ENCODE measurements around the gene CD300A. TPM values are rescaled to one million over a fixed set of nuclear protein-coding genes. Genes with fewer than 3 reads are reported as not detected.

Gene CD300A
- total and polyA plus RNA-seq, 2 of the 4 experiments (the other 2 are of a cell fraction), result not detected

- Histone ChIP-seq H3K18ac (ENCODE audit: low read depth, low read length) (no peak overlapping the region), H3K14ac (replicated peaks; ENCODE audit: low read depth, low read length) (no peak overlapping the region), H3K9ac (ENCODE audit: low read depth, low read length) (no peak overlapping the region), H2BK5ac (ENCODE audit: low read depth, low read length, poor library complexity, severe bottlenecking) (no peak overlapping the region), H3K4ac (ENCODE audit: low read depth, low read length) (no peak overlapping the region), H2AK5ac (ENCODE audit: low read depth, low read length) (no peak overlapping the region), H4K8ac (ENCODE audit: low read depth in 2 of 2, low read length in 2 of 2) (no peak overlapping the region), H3K9me3 (ENCODE audit: control insufficient read depth, insufficient read depth, low read length) (no peaks in the 10 kb centered on the region), H3K36me3 (ENCODE audit: control insufficient read depth, insufficient read depth, low read length) (no peaks in the 10 kb centered on the region), H2BK120ac (ENCODE audit: low read depth, low read length) (no peak overlapping the region), H2BK20ac (ENCODE audit: low read depth, low read length) (no peak overlapping the region), H4K5ac (ENCODE audit: low read depth, low read length) (no peak overlapping the region), H3K4me2 (ENCODE audit: low read depth, low read length) (no peak overlapping the region), H4K91ac (ENCODE audit: insufficient read depth, low read depth, low read length) (no peak overlapping the region), H3K4me1 (ENCODE audit: control insufficient read depth, insufficient read depth, low read length) (no peaks in the 10 kb centered on the region), H3K4me3 (ENCODE audit: insufficient read depth, low read depth, low read length) (no peak overlapping the region), H3K79me1 (ENCODE audit: low read depth in 1 of 2, low read length in 2 of 2) (no peaks in the 10 kb centered on the region), H4K20me1 (ENCODE audit: insufficient read depth, low read length) (no peaks in the 10 kb centered on the region), H2AK9ac (replicated peaks; ENCODE audit: low read depth, low read length, poor library complexity) (no peak overlapping the region), H3K9me1 (ENCODE audit: insufficient read depth, low read length) (no peaks in the 10 kb centered on the region), H3K56ac (ENCODE audit: extremely low read depth, insufficient read depth, low read length) (no peak overlapping the region), H2BK15ac (ENCODE audit: low read depth, low read length) (no peak overlapping the region), H3K23ac (ENCODE audit: low read depth, low read length) (no peak overlapping the region), H3K27me3 (ENCODE audit: control insufficient read depth, insufficient read depth, low read length) (no peaks in the 10 kb centered on the region; the same call in 1 of the 2 replicates), H3K27ac (ENCODE audit: insufficient read depth, low read length) (no peak overlapping the region), H2AFZ (replicated peaks; ENCODE audit: low read length, poor library complexity) (no peak overlapping the region)
- no peak for TF ChIP-seq RCOR1 (IDR thresholded peaks at IDR 0.05; ENCODE audit: insufficient replicate concordance, low read length)
- TF ChIP-seq RFX5 (IDR thresholded peaks at IDR 0.05; ENCODE audit: low read depth, low read length), result no peak
- no peak for TF ChIP-seq CEBPB (IDR thresholded peaks at IDR 0.05; ENCODE audit: low read depth, low read length)
- TF ChIP-seq NFE2L2 (IDR thresholded peaks at IDR 0.05; ENCODE audit: low read depth, low read length), result no peak
- no peak for TF ChIP-seq POLR2A (IDR thresholded peaks at IDR 0.05; ENCODE audit: low read depth, low read length)
- TF ChIP-seq MAFK (IDR thresholded peaks at IDR 0.05; ENCODE audit: low read depth, low read length), result no peak
- TF ChIP-seq MAZ (IDR thresholded peaks at IDR 0.05; ENCODE audit: borderline replicate concordance, low read depth, low read length), result no peak
- TF ChIP-seq BHLHE40 (IDR thresholded peaks at IDR 0.05; ENCODE audit: low read depth, low read length), result no peak
- TF ChIP-seq SMC3 (IDR thresholded peaks at IDR 0.05; ENCODE audit: low read depth, low read length), result no peak
- no peak for TF ChIP-seq USF2 (IDR thresholded peaks at IDR 0.05; ENCODE audit: low read depth, low read length)
- no peak for TF ChIP-seq CTCF (conservative IDR thresholded peaks at IDR 0.05; ENCODE audit: low read depth, low read length)
- TF ChIP-seq FOS (IDR thresholded peaks at IDR 0.05; ENCODE audit: low read depth, low read length), result no peak
- TF ChIP-seq RAD21 (IDR thresholded peaks at IDR 0.05; ENCODE audit: low read length), result no peak
- no peak for TF ChIP-seq CHD1 (IDR thresholded peaks at IDR 0.05; ENCODE audit: low read depth, low read length)
- no peak for TF ChIP-seq ELK1 (IDR thresholded peaks at IDR 0.05; ENCODE audit: borderline replicate concordance, low read depth, low read length)
- TF ChIP-seq MXI1 (IDR thresholded peaks at IDR 0.05; ENCODE audit: borderline replicate concordance, low read depth, low read length), result no peak
- intact Hi-C loops (cut with micrococcal nuclease), result no loop called here
- CTCF ChIA-PET, result no interaction called here
- DNase-seq (no peak), ATAC-seq (ENCODE audit: low read depth) (no peak)
- 46% methylated on average over 6 of the region's 13 CpGs; no CpG with 5 or more reads in 1 of the 2 experiments for WGBS, 2 experiments (ENCODE audit: extremely low coverage in 2 of 2, insufficient read length in 1 of 2)
- POLR2A ChIA-PET (ENCODE audit: unreplicated experiment), result no interaction called here
- dilution Hi-C loops (cut with HindIII; ENCODE audit: low sequenced_read_pairs, unreplicated experiment), result no loop called here
- BruUV-seq (replicated peaks), result no TSS peak
- in situ Hi-C loops (cut with MboI; ENCODE audit: low sequenced_read_pairs), result no loop called here
Measured at GRCh38 chr17:74450925-74451403, 15.5 kb upstream of the CD300A start.

Measured in IMR-90 (cell line).